ENCODE results near the gene PCSK1N. TPM values are rescaled to one million over a fixed set of nuclear protein-coding genes. Genes with fewer than 3 reads are reported as not detected.

The PCSK1N gene
- 0.49 and 0.65 TPM in 2 replicates for total RNA-seq

GRCh38 chrX:48835524-48836329 lies at the start of gene PCSK1N:
TSS of gene PCSK1N (minus strand) at chrX:48835610. CDS start at chrX:48835532, 78 bp downstream.

GRCh38 chrX:48826135-48826875 lies 9.1 kb downstream of the PCSK1N start, which contains the start of gene ERAS:
TSS of gene ERAS (plus strand) at chrX:48826513. CDS start at chrX:48829124, 2,611 bp downstream.

GRCh38 chrX:48801280-48802088 lies 33.9 kb downstream of the PCSK1N start, which contains the start of gene HDAC6:
TSS of gene HDAC6 (plus strand) at chrX:48802067. CDS start at chrX:48802693, 626 bp downstream.

GRCh38 chrX:48786341-48786800 lies 49.0 kb downstream of the PCSK1N start, which contains the start of gene GATA1:
TSS of gene GATA1 (plus strand) at chrX:48786590. CDS start at chrX:48791110, 4,520 bp downstream.

Other genes starting within 250 kb of the PCSK1N start
- 100 and 117 TPM in 2 replicates for gene WDR13, start 238.1 kb downstream of the PCSK1N start, total RNA-seq
- 0.36 TPM in 1 of 2 replicates, not detected in the other for gene WAS, start 151.8 kb downstream of the PCSK1N start, total RNA-seq
- gene SUV39H1, start 138.9 kb downstream of the PCSK1N start, total RNA-seq = 2.7 and 3.2 TPM in 2 replicates
- gene GLOD5, start 73.9 kb downstream of the PCSK1N start, total RNA-seq = not detected in 2 replicates
- not detected in 2 replicates for gene GATA1, start 49.0 kb downstream of the PCSK1N start, total RNA-seq
- gene HDAC6, start 33.5 kb downstream of the PCSK1N start, total RNA-seq = 44.3 and 49.5 TPM in 2 replicates
- 0.36 TPM in 1 of 2 replicates, not detected in the other for gene ERAS, start 9.1 kb downstream of the PCSK1N start, total RNA-seq
- gene TIMM17B, start 62.2 kb upstream of the PCSK1N start, total RNA-seq = 25.1 and 26.0 TPM in 2 replicates
- 33.8 and 50.9 TPM in 2 replicates for gene PQBP1, start 62.3 kb upstream of the PCSK1N start, total RNA-seq
- 22.6 and 23.0 TPM in 2 replicates for gene SLC35A2, start 76.0 kb upstream of the PCSK1N start, total RNA-seq
- gene PIM2, start 83.4 kb upstream of the PCSK1N start, total RNA-seq = 4.1 and 4.4 TPM in 2 replicates
- 33.3 and 36.2 TPM in 2 replicates for gene OTUD5, start 122.0 kb upstream of the PCSK1N start, total RNA-seq
- gene KCND1, start 136.2 kb upstream of the PCSK1N start, total RNA-seq = 1.9 and 2.1 TPM in 2 replicates
- gene GRIPAP1, start 166.7 kb upstream of the PCSK1N start, total RNA-seq = 14.3 and 16.8 TPM in 2 replicates
- gene TFE3, start 207.7 kb upstream of the PCSK1N start, total RNA-seq = 76.9 and 86.8 TPM in 2 replicates
- gene CCDC120, start 223.4 kb upstream of the PCSK1N start, total RNA-seq = 1.1 and 1.9 TPM in 2 replicates
- gene PRAF2, start 238.4 kb upstream of the PCSK1N start, total RNA-seq = 15.1 and 16.6 TPM in 2 replicates
- gene WDR45, start 244.3 kb upstream of the PCSK1N start, total RNA-seq = 71.3 and 72.2 TPM in 2 replicates

Measured in hair follicle dermal papilla cell (primary cell).